NCI-H2107 treated with DMSO at 0.1 percent for 48 hours (cell line): ENCODE data around the gene KRT37.

ENCODE experiments used
- DNase-seq: peaks from one replicate; lab custom pipeline; 2025; ENCODE audit not compliant: unreplicated experiment; lab: John Stamatoyannopoulos, UW

Gene KRT37

DNA sequence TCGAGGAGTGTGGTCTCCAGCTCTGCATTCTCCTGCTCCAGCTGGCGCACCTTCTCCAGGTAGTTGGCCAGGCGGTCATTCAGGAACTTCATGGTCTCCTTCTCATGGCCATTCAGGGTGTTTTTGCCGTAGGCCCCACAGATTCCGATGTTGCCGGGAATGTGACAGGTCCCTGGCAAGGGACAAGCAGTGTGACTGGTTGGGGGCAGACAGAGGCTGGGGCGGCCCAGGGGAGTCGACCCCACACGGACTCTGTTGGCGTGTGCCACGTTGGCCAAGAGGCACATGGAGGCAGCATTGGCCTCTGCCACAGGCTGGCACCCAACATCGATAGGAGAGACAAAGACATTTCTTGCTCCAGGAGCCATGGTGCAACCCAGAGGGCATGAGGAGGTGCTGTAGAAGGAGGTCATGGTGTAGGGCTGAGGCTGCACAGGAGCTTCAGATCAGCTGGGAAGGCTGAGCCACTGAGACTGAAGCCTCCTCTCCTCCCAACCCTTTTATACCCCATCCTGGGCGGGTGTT lies at the start of gene KRT37:
Gene KRT37, minus strand, starts transcription at position 475 of the 525 bp plus-strand sequence. Its CDS starts 62 bp downstream, at position 413.
- DNase-seq, result no peak

GRCh38 chr17:41468346-41468745 lies 44.0 kb upstream of the KRT37 start:
- no peak for DNase-seq

DNA sequence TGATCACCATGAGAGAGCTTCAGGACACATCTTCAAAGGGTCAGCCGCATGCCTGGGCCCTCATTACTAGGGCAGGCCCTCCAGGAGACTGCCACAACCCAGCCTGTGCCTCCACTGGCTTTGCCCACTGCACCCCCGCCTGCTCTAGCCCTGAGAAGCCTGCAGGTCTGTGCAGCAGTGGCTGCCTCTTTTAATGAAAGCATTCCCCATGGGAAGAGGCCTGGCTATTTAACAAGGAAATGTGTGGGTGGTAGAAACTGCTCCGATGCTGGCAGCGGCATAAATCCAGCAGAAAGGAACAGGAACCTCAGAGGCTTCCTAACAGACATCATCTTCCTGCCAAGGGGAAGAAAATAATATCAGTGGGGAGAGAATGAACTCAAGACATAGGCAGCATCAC lies 43.2 kb upstream of the KRT37 start:
- no peak for DNase-seq

GRCh38 chr17:41466988-41467387 lies 42.6 kb upstream of the KRT37 start, which contains the start of gene KRT32:
TSS of gene KRT32 (minus strand) at chr17:41467386. CDS start at chr17:41467325, 61 bp downstream.
- no peak for DNase-seq

- DNase-seq, result no peak
These were observed 40.3 kb upstream of the KRT37 start for GRCh38 chr17:41464682-41465081.

DNA sequence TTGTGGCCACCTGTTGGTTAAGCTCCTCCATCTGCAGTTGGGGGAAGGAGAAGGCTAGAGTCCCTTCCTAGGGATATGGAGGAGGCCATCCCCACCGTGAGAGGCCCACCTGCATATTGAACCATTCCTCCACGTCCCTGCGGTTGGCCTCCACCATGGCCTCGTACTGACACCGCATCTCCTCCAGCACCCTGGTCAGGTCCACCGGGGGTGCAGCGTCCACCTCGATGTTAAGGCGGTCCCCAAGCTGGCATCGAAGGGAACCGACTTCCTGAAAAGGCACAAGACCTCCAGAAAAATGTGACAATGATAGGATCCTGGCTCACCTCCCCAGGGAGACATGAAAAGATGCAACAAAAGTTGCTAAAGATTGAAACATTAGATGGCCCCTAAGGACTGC lies 39.8 kb upstream of the KRT37 start:
- no peak for DNase-seq

GRCh38 chr17:41463746-41464145 lies 39.4 kb upstream of the KRT37 start:
- no peak for DNase-seq

DNA sequence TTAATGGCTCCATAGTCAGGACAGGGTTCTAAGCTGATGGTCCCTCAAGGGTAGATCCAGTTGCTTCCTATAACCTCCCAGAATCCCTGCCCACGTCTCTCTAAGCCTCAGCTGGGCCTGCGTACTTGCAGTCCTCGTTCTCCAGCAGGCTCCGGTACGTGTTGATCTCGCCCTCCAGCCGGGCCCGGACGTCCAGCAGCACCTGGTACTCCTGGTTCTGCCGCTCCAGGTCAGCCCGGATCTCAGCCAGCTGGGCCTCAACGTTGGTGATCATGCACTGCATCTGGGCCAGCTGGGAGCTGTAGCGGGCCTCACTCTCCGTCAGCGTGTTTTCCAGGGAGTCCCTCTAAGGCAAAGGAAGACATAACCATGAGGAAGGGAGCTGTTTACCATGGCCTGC lies 38.3 kb upstream of the KRT37 start:
- no peak for DNase-seq

- no peak for DNase-seq
These were observed 33.3 kb upstream of the KRT37 start for GRCh38 chr17:41457676-41458075.

DNA sequence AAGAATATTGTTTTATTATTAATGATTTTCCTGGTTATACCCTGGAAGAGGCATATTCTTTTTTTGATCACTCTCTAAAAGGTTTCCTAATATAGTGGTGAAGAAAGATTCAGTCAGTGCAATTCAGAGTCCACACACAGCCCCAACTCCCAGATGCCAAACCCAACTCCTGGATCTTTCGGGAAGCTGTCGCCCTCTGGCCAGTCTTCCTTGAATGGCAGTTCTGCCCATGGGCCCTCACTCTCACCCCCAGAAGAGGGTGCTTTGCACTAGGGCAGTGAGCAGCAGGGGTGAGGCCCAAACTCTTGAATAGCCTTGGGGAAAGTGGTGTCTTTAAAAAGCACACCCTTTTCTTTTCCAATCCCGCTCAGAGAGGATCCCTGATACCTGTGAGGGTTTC lies 31.8 kb upstream of the KRT37 start:
- no peak for DNase-seq

DNA sequence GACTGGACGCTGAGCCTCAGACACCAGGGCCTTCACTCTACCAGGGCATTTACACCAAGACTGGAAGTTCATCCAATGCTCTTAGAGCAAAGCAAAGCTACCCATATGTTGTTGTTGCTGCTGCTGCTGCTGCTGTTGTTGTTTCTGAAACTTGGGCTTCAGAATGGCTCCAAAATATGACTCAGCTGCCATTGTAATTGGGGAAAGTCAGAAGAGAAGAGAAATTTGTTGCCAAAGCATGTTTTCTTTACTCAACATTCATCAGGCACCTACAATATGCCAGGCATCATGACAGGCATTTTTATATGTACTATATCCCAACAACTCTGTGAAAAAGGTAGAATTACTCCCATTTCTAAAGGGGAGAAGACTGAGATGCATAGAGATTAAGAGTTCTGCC lies 30.9 kb upstream of the KRT37 start:
- DNase-seq, result no peak

GRCh38 chr17:41453066-41453465 lies 28.7 kb upstream of the KRT37 start:
- no peak for DNase-seq

DNA sequence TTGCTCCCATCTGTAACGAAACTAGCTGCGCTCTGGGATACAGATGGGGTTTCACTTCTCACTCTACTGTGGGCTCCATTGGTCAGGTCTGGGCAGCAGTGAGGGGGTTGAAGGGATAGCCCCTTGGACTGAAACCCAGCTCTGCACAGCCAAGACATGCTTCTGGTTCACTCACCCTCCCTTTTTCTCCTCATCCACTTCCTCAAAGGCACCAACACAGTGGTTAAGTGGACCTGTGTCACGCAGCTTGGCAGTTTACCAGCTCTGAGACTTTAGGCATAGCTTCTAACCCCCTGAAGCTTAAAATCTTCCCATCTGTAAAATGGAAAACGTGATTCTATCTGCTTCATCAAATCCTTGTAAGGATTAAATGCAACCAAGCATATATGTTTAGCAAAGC lies 27.9 kb upstream of the KRT37 start:
- DNase-seq, result no peak

DNA sequence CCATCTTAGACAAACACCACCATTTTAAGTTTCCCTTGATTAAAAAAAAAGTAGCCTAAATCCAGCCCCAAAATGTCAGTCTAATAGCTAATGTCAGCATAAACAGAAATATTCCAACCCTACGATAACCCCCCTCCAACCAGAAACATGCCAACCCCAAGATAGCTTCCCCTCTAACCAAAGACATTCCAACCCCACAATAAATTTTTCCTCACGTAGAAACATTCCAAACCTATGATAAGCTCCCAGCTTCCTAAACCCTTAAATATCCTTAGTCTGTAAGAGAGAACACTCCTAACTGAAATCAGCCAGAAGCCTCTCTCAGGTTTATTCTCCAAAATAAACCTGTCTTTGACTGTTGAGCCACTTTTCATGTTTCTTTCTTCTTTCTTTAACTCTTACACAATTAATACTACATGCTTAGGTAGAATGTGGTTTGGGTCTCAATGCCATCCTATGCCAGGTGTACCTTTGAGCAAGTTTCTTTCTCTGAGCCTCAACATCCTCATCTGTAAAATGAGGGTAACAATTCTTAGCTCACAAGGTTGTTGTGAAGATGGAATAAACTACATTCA lies 26.9 kb upstream of the KRT37 start:
- no peak for DNase-seq

- no peak for DNase-seq
These were observed 24.6 kb upstream of the KRT37 start for GRCh38 chr17:41449008-41449407.

DNA sequence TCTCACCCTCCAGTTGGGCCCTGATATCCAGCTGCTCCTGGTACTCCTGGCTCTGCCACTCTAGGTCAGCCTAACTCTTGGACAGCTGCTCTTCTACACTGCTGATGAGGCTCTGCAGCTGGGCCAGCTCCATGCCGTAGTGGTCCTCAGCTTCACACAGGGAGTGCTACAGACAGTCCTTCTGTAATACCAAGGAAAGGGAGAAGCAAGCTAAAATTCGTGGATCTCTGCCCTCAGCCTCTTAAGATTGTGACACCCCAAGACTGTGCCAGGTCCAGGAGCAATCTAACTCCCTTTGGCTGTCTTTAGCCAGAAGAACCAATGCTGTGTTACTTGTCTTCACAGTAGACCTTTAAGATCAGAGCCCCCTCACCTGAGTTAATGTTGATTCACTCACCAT lies 24.1 kb upstream of the KRT37 start:
- no peak for DNase-seq

GRCh38 chr17:41446806-41447205 lies 22.4 kb upstream of the KRT37 start:
- no peak for DNase-seq

DNA sequence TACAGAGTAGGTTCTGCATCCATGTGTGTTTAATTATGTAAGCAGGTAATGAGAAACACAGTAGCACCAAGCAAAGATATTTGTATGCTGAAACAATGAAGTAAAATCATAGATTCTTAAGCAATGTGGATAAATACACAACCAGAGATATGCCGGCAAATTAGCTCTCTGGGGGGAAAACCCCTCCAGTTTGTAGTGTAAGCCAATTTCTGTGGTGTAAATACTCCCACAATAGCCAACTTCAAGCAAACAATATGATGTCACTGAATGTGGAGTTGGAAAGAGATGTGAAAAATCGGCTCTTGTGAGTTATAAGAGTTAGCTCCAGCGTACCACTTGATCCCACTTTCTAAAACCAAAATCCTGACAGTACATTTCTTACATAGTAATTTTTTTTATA lies 20.3 kb upstream of the KRT37 start:
- no peak for DNase-seq

GRCh38 chr17:41444186-41444585 lies 19.8 kb upstream of the KRT37 start:
- DNase-seq, result no peak

GRCh38 chr17:41442739-41443138 lies 18.4 kb upstream of the KRT37 start:
- DNase-seq, result no peak

DNA sequence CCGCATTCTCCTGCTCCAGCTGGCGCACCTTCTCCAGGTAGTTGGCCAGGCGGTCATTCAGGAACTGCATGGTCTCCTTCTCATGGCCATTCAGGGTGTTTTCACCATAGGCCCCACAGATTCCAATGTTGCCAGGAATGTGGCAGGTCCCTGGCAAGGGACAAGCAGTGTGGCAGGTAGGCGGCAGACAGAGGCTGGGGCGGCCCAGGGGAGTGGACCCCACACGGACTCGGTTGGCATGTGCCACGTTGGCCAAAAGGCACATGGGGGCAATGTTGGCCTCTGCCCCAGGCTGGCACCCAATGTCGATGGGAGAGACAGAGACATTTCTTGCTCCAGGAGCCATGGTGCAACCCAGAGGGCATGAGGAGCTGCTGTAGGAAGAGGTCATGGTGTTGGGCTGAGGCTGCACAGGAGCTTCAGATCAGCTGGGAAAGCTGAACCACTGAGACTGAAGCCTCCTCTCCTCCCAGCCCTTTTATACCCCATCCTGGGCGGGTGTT lies 16.2 kb upstream of the KRT37 start, which contains the start of gene KRT38:
Gene KRT38, minus strand, starts transcription at position 453 of the 503 bp plus-strand sequence. Its CDS starts 62 bp downstream, at position 391.
- no peak for DNase-seq

- DNase-seq, result no peak
These were observed 15.0 kb upstream of the KRT37 start for GRCh38 chr17:41439375-41439774.

- DNase-seq, result no peak
These were observed 13.4 kb upstream of the KRT37 start for GRCh38 chr17:41437769-41438168.
